IgD-negative memory B cell (primary cell): ENCODE results near the gene ITPRIP. TPM values are rescaled to one million over a fixed set of nuclear protein-coding genes. Genes with fewer than 3 reads are reported as not detected.

Source experiments
- H3K27ac Mint-ChIP-seq, 3 donors: one replicate each; pipeline ENCODE4 v1.8.0; 2020 to 2022; ENCODE audit warnings: mild to moderate bottlenecking in 3 of 3, mixed read lengths in 3 of 3, moderate library complexity in 1 of 3
- H3K27me3 Mint-ChIP-seq: one replicate; pipeline ENCODE4 v1.8.0; 2021; ENCODE audit warnings: mixed read lengths
- H3K36me3 Mint-ChIP-seq: one replicate; pipeline ENCODE4 v1.8.0; 2020; ENCODE audit warnings: mild to moderate bottlenecking, mixed read lengths
- H3K4me1 Mint-ChIP-seq, 3 donors: one replicate each; pipeline ENCODE4 v1.8.0; 2020 to 2022; ENCODE audit warnings: mixed read lengths in 3 of 3, mild to moderate bottlenecking in 1 of 3
- H3K4me3 Mint-ChIP-seq, 4 donors: one replicate each; pipeline ENCODE4 v1.8.0; 2020 to 2022; ENCODE audit warnings: mild to moderate bottlenecking in 4 of 4, mixed read lengths in 4 of 4, moderate library complexity in 3 of 4
- H3K9me3 Mint-ChIP-seq, 3 donors: one replicate each; pipeline ENCODE4 v1.8.0; 2020 to 2021; ENCODE audit warnings: mixed read lengths in 3 of 3, mild to moderate bottlenecking in 1 of 3
- polyA plus RNA-seq: library from polyadenylated mRNA; unstranded; fragments of 300-500 nt; fragmentation: Illumina TruSeq; gene quantifications from one replicate; pipeline ENCODE4 v1.2.3, GENCODE V29; 2021

Gene ITPRIP
- polyA plus RNA-seq, 1 donor from 2014 or later = 22.8 TPM

DNA sequence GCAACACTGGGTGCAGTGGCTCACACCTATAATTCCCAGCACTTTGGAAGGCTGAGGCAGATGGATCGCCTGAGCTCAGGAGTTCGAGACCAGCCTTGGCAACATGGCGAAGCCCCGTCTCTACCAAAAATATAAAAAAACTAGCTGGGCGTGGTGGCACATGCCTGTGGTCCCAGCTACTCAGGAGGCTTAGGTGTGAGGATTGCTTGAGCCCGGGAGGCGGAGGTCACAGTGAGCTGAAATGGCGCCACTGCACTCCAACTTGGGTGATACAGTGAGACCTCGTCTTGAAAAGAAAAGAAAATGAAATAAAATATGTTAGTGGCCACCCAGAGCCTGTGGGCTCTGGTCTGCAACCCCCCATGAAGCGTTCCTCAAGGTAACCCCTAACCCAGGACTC is 13.3 kb downstream of the ITPRIP start:
- no peaks in the 10 kb centered on the region for H3K36me3 Mint-ChIP-seq
- peak overlapping the region; percentile 41 to 90 (median 53) for H3K27ac Mint-ChIP-seq
- no peaks in the 10 kb centered on the region for H3K9me3 Mint-ChIP-seq
- H3K4me1 Mint-ChIP-seq = peaks cover 70 to 82% (median 81%) of the 10 kb centered on the region in 3 donors
- peaks cover 3% of the 10 kb centered on the region for H3K27me3 Mint-ChIP-seq
- peak overlapping the region in 3 of 4 donors; percentile 17 to 93 (median 70) for H3K4me3 Mint-ChIP-seq

DNA sequence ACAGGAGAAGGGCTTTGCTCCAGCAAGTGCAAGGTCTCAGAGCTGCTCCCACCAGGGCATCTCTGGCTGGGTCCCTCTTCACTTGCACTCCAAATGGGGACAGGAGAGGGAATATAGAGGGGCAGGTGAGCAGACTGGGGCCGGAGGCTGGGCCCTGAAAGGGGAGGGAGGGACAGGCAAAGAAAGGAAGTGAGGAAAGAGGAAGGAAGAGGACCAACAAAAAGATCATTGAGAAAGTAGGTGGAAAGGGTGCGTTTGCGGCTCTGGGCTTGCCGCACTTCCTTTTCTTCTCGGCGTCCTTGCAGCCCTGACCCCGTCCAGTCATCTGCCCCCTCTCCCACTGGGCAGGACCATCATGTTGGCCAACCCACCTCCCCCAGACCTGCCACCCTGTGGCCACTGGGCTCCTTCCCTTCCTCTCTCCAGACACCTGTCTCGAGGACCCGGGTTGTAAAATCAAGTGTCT is 14.0 kb downstream of the ITPRIP start:
- H3K4me1 Mint-ChIP-seq = peaks cover 74 to 83% (median 81%) of the 10 kb centered on the region in 3 donors
- peaks cover 3% of the 10 kb centered on the region for H3K27me3 Mint-ChIP-seq
- H3K36me3 Mint-ChIP-seq = no peaks in the 10 kb centered on the region
- no peaks in the 10 kb centered on the region for H3K9me3 Mint-ChIP-seq
- H3K4me3 Mint-ChIP-seq = peak overlapping the region; percentile 70 to 88 (median 80)
- H3K27ac Mint-ChIP-seq = peak overlapping the region; percentile 67 to 90 (median 85)

DNA sequence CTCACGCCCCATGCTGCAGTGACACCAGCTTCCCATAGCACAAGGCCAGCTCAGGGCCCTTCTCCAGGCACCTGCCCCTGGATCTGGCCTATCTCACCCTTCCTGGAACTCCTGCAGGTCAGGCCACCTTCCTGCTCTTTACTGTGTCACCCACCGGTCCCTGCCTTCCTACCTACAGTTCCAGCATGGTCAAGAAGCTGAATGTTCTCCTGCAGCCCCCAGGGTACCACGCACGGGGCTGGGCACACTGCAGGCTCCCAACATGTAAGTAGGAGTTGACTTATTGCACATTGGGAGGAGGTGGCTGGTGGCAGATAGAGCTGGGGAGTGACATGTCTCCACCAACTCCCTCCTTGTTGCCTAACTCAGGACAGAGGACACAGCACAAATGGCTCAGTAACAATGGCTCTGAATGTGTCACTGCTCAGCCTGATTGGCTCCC is 14.5 kb downstream of the ITPRIP start:
- Mint-ChIP-seq H3K27ac (peak overlapping the region; percentile 85 to 90 (median 85)), H3K27me3 (peaks cover 3% of the 10 kb centered on the region), H3K9me3 (no peaks in the 10 kb centered on the region), H3K36me3 (no peaks in the 10 kb centered on the region), H3K4me1 (peaks cover 74 to 83% (median 81%) of the 10 kb centered on the region in 3 donors), H3K4me3 (peak overlapping the region in 3 of 4 donors; percentile 70 to 88 (median 88))

DNA sequence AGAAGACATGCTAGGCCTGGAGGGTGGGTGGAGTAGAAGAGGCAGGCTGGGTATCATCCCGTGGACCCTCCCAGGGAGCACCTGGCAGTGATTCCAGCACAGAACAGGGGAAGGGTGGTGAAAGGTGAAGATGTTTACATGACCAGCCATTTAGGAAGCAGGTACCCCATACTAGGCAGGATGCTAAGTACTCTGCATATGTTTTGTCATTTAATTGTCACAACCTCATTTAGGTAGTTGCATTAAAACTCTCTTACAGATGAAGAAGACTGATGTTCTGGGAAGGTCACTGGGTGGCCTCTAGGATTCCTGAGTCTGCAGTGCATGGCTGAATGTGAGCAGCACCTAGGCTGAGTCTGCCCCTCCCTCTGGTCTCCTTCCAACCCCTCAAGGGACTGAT is 15.2 kb downstream of the ITPRIP start:
- H3K36me3 Mint-ChIP-seq = no peaks in the 10 kb centered on the region
- peaks cover 3% of the 10 kb centered on the region for H3K27me3 Mint-ChIP-seq
- H3K4me1 Mint-ChIP-seq = peaks cover 79 to 82% (median 80%) of the 10 kb centered on the region in 3 donors
- peak overlapping the region; percentile 84 to 91 (median 89) for H3K27ac Mint-ChIP-seq
- H3K4me3 Mint-ChIP-seq = peak overlapping the region in 3 of 4 donors; percentile 66 to 86 (median 80)
- H3K9me3 Mint-ChIP-seq = no peaks in the 10 kb centered on the region

DNA sequence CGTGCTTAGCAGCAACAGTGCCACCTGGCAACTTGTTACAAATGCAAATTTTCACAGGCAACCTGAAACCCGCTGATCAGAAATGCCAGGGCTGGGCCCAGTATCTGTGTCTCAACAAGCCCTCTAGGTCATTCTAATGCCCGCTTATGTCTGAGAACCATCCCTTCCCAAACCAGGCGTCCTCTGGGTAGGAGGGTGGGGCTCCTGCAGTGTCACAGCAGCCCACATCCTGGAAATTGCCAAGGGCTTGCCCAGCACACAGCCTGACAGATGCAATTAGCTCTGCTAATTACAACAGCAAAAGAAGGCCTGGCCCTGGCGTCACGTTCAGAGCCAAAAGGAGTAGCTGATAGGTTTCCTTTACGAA is 15.9 kb downstream of the ITPRIP start:
- Mint-ChIP-seq H3K4me1 (peaks cover 84% of the 10 kb centered on the region in 3 donors), H3K27ac (peak overlapping the region; percentile 84 to 91 (median 89)), H3K36me3 (no peaks in the 10 kb centered on the region), H3K4me3 (peak overlapping the region; percentile 34 to 83 (median 73)), H3K27me3 (peaks cover 3% of the 10 kb centered on the region), H3K9me3 (no peaks in the 10 kb centered on the region)

DNA sequence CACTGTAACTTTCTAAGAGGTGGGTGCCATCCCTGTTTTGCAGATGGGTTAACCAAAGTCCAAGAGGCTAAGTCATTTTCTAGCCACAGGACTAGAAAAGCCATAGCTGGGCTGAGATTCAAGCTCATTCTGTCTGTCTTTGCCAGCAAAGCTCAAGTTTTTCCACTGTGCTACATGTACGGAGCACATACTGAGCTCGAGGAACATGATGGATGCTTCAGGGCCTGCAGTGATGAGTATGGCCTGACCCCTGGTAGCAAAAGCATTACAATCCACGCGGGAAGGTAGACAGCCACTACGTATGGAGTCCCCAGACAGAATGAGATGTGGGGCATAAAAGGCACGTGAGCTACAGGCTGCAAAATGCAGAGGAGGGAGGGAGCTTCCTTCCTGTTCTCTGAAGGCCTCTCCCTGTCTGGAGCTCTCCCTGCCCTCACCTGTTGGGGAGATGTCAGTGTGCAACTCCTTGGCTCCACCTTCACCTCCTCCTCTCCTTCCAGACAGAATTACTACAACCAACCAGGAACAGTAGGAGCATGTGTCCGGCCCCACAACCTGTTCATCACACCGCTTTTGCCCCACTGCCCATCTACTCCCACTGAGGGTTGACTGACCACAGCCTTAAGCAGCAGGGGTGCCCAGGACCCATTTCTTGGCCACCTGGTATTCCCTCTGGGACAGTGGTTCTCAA is 16.4 kb downstream of the ITPRIP start:
- Mint-ChIP-seq H3K4me1 (peaks cover 84% of the 10 kb centered on the region in 3 donors), H3K36me3 (peaks cover 1% of the 10 kb centered on the region), H3K4me3 (peak overlapping the region; percentile 34 to 83 (median 73)), H3K9me3 (no peaks in the 10 kb centered on the region), H3K27me3 (peaks cover 3% of the 10 kb centered on the region), H3K27ac (peak overlapping the region; percentile 84 to 91 (median 89))

DNA sequence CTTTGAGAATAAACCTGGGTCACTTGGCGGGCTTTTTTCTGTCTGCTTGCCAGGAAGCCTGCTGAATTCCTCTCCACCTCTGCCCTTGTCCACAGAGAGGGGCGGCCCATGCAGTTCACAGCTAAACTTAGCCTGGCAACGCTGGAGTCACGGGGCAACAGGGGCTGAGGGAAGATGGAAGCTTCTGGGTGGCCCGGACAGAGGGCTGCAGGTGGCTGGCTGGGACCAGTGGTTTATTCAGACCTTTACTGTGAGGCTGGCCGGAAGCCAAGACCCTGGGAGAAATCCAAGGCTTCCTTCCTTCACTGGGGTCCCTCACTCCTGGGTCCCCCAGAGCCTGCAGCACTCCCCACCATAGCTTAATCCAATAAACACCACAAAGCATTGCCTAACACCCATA is 17.0 kb downstream of the ITPRIP start:
- H3K36me3 Mint-ChIP-seq = peaks cover 1% of the 10 kb centered on the region
- no peaks in the 10 kb centered on the region for H3K9me3 Mint-ChIP-seq
- H3K27me3 Mint-ChIP-seq = peaks cover 3% of the 10 kb centered on the region
- H3K27ac Mint-ChIP-seq = peak overlapping the region in 1 of 3 donors; percentile 91
- peak overlapping the region in 1 of 4 donors; percentile 45 for H3K4me3 Mint-ChIP-seq
- peaks cover 77 to 81% (median 79%) of the 10 kb centered on the region in 3 donors for H3K4me1 Mint-ChIP-seq

DNA sequence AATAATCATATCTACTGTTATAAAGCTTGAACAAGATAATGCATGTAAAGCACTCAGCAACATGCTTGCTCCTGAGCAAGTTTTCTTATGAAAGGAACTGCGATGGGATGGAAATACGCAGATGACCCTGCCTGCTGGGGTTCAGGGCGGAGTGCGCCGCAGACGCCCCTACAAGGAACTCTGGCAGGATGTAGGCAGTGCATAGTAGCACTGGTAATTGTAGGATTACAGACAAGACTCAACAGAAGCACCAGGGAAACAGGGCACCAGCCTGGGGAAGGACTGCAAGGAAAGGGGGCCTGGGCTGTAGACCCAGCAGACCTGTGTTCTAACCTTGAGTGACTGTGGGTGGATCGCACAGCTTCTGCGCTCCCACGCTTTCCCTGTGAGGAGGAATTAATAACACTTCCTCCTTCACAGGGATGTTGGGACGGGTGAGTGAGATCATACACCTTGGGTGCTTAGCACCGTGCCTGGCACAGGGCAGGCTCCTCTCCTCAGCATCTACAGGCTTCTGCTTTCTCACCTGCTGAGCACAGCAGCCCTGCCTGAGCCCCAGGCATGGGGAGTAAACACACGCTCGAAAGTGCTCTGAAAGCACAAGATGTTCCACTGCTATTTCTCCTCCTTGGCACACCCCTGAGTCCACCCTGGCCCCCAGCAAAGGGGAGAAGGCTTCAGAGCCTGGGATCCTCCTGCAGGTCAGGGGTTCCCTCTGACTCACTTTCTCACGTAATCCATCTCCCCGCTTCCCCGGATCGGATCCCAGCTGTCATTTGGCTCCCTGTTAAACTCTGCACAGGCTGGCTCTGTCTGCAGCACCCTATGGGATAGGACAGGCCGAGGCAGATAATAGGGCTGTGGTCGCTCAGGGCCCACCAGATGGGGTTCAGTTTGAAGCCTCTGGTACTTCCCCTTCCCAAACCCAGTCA is 19.2 kb downstream of the ITPRIP start:
- peak overlapping the region; percentile 23 to 80 (median 72) for H3K27ac Mint-ChIP-seq
- H3K27me3 Mint-ChIP-seq = peaks cover 3% of the 10 kb centered on the region

DNA sequence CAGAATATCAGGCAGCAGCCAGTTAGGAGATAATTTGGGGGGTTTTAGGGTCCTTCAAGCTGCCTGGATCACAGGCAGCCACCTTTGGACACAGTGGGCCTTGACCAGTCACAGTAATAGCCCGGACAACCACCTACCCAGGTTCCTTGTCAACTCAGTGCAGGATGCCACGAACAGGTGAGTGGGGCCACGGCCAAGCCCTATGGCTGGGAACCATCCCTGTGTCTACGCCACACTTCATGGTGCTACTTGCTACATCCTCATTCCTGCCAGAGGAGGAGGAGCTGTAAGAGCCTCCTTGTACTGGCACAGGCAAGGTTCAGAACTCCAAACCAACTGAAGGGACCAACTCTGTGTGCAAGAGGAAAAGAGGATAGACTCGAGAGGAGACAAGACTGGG is 19.9 kb downstream of the ITPRIP start:
- peaks cover 57 to 58% (median 57%) of the 10 kb centered on the region in 3 donors for H3K4me1 Mint-ChIP-seq
- peak overlapping the region in 3 of 4 donors; percentile 11 to 84 (median 62) for H3K4me3 Mint-ChIP-seq
- H3K36me3 Mint-ChIP-seq = peaks cover 1% of the 10 kb centered on the region
- H3K9me3 Mint-ChIP-seq = no peaks in the 10 kb centered on the region
- H3K27ac Mint-ChIP-seq = peak overlapping the region in 1 of 3 donors; percentile 80
- H3K27me3 Mint-ChIP-seq = peaks cover 3% of the 10 kb centered on the region

More for the DNA sequence above, 19.2 kb downstream of the ITPRIP start:
- H3K36me3 Mint-ChIP-seq = peaks cover 1% of the 10 kb centered on the region
- no peaks in the 10 kb centered on the region for H3K9me3 Mint-ChIP-seq
- peak overlapping the region in 2 of 4 donors; percentile 17 to 39 for H3K4me3 Mint-ChIP-seq
- peaks cover 62 to 64% (median 64%) of the 10 kb centered on the region in 3 donors for H3K4me1 Mint-ChIP-seq

DNA sequence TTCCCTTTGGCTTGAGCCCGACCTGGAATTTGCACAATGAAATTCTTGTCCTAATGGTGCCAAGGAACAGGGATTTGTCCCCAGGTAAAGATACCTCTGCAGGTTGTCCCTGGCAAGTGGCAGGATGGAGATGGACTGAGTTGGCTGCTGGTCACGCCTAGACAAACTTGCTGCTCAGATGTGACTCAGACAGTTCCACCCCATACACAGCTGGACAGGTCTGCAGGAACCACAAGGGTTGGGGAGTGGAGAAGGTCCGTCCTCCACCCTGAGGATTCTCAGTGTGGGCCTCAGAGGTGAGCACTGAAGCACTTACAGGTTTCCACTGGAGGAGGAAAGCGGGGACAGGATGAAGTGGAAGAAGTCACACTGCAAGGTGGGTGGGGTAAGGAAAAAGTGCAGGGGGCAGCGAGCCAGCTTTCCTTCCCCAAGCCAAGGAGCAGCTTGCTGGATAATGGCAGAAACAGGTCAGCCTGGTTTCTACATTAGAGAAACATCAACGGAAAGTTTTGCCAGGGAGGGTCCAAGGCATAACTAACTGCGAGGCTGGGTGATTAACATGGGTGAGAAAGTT is 20.5 kb downstream of the ITPRIP start:
- peak overlapping the region in 1 of 3 donors; percentile 74 for H3K27ac Mint-ChIP-seq
- peaks cover 52 to 55% (median 52%) of the 10 kb centered on the region in 3 donors for H3K4me1 Mint-ChIP-seq
- H3K36me3 Mint-ChIP-seq = peaks cover 1% of the 10 kb centered on the region
- H3K27me3 Mint-ChIP-seq = peaks cover 2% of the 10 kb centered on the region
- peak overlapping the region in 3 of 4 donors; percentile 30 to 84 (median 62) for H3K4me3 Mint-ChIP-seq
- H3K9me3 Mint-ChIP-seq = no peaks in the 10 kb centered on the region

DNA sequence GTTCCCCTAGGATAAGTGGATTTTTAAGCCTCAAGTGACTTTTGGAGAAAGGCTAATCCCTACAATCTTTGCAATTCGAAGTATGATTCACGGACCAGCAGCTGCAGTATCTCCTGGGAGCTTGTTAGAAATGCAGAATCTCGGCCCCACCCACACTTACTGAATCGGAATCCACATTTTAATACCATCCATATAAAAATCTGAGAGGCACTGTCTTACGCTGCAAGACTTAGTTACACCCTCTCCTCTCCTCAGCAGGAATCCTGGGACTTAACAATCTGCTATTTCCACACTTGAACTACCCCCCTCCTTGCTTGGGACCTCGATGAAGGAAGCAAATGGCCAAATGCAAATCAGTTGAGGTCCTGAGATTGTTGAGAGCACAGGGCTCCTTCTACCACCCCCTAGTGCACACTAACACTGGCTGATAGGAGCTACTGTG is 21.0 kb downstream of the ITPRIP start:
- H3K27ac Mint-ChIP-seq = peak overlapping the region in 1 of 3 donors; percentile 74
- no peaks in the 10 kb centered on the region for H3K9me3 Mint-ChIP-seq
- peaks cover 1% of the 10 kb centered on the region for H3K36me3 Mint-ChIP-seq
- H3K4me1 Mint-ChIP-seq = peaks cover 47 to 50% (median 47%) of the 10 kb centered on the region in 3 donors
- no peaks in the 10 kb centered on the region for H3K27me3 Mint-ChIP-seq
- H3K4me3 Mint-ChIP-seq = peak overlapping the region in 2 of 4 donors; percentile 30 to 84

DNA sequence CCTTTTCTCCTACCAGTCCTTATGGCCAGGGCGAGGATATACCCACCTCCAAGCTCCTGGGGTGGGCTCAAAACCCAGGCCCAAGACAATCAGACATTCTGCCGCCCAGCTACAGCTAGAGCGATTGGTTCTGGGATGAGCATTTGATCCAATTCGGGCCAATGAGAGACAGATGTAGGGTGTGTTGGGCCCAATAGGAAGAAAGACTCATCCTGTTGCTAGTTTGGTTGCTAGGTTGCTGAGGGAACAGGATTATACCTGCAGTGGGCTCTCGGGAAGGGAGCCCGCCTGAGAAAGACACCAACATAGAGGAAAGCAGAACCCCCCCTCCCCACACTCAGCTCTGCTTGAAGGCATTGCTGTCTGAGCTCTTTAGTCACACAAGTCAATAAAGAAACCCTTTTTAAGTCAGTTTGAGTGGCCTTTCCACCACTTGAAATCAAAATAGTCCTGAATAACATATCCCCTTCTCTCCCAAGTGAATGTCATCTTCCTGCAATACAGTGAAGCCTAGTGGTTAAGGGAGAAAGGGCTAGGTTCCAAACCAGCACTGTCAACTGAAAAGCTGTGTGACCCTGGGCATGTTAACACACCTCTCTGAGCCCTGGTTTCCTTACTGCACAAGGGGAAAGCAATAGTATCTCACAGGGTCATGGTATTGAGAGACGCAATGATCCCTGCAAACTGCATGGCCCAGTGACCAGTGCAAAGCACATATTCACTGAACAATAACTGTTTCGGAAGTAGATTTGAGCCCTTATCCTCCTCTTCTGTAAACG is 21.8 kb downstream of the ITPRIP start:
- H3K27me3 Mint-ChIP-seq = no peaks in the 10 kb centered on the region
- H3K4me3 Mint-ChIP-seq = no peak overlapping the region
- peaks cover 1% of the 10 kb centered on the region for H3K36me3 Mint-ChIP-seq
- H3K4me1 Mint-ChIP-seq = peaks cover 39 to 42% (median 42%) of the 10 kb centered on the region in 3 donors
- H3K27ac Mint-ChIP-seq = peak overlapping the region in 1 of 3 donors; percentile 23
- no peaks in the 10 kb centered on the region for H3K9me3 Mint-ChIP-seq

DNA sequence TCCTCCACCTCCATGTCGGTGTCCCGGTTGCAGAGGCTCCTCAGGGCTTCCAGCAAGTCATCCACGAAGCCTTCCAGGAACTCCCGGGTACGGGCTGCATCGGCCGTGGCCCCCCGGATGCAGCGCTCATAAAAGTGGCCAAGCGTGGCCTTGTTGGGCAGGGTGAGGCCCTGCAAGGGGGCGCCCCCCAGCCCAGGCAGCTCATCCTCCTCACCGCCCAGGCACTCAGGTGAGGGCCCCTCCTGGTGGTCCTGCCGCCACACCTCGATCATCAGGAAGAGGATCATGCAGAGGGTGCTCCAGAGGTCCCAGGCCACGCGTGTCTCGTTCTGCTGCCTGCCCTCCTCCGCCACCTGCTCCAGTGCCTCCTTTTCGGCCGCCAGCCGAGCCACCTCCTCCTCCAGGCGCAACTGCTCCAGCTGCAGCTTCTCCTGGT is 22.8 kb downstream of the ITPRIP start:
- no peaks in the 10 kb centered on the region for H3K27me3 Mint-ChIP-seq
- peak overlapping the region in 1 of 3 donors; percentile 23 for H3K27ac Mint-ChIP-seq
- peaks cover 1% of the 10 kb centered on the region for H3K36me3 Mint-ChIP-seq

More for the DNA sequence above, 22.8 kb downstream of the ITPRIP start:
- peaks cover 33 to 38% (median 38%) of the 10 kb centered on the region in 3 donors for H3K4me1 Mint-ChIP-seq
- H3K9me3 Mint-ChIP-seq = no peaks in the 10 kb centered on the region
- H3K4me3 Mint-ChIP-seq = no peak overlapping the region
